ENCODE results near the gene MLLT10. TPM values are rescaled to one million over a fixed set of nuclear protein-coding genes. Genes with fewer than 3 reads are reported as not detected.

Gene MLLT10
- total and polyA plus RNA-seq, 10 of the 15 experiments (the other 5 are each of a cell fraction or from before 2014, with no cell fraction given): 8.7 to 61.1 (median 28.5) TPM

DNA sequence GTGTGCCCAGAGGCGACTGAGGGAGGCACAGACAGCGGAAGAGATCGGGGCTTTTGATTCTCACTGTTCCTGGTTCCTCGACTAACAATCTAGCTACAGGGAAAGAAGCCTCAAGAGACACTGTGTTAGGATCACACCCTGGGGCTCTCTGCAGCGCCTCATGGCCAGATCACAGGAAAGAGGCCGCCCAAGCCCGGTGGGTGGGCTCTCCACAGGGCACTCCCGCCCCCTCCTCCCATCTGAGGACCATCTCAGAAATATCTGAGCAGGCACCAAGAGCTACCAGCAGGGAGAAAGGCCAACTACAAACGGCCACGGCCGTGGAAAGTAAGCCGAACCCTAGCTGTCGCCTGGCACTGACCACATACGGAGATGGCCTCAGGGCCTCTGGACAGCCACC lies 224.2 kb downstream of the MLLT10 start (continued):
- TF ChIP-seq, protein P1, sequence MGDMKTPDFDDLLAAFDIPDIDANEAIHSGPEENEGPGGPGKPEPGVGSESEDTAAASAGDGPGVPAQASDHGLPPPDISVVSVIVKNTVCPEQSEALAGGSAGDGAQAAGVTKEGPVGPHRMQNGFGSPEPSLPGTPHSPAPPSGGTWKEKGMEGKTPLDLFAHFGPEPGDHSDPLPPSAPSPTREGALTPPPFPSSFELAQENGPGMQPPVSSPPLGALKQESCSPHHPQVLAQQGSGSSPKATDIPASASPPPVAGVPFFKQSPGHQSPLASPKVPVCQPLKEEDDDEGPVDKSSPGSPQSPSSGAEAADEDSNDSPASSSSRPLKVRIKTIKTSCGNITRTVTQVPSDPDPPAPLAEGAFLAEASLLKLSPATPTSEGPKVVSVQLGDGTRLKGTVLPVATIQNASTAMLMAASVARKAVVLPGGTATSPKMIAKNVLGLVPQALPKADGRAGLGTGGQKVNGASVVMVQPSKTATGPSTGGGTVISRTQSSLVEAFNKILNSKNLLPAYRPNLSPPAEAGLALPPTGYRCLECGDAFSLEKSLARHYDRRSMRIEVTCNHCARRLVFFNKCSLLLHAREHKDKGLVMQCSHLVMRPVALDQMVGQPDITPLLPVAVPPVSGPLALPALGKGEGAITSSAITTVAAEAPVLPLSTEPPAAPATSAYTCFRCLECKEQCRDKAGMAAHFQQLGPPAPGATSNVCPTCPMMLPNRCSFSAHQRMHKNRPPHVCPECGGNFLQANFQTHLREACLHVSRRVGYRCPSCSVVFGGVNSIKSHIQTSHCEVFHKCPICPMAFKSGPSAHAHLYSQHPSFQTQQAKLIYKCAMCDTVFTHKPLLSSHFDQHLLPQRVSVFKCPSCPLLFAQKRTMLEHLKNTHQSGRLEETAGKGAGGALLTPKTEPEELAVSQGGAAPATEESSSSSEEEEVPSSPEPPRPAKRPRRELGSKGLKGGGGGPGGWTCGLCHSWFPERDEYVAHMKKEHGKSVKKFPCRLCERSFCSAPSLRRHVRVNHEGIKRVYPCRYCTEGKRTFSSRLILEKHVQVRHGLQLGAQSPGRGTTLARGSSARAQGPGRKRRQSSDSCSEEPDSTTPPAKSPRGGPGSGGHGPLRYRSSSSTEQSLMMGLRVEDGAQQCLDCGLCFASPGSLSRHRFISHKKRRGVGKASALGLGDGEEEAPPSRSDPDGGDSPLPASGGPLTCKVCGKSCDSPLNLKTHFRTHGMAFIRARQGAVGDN (IDR thresholded peaks at IDR 0.05): no peak

DNA sequence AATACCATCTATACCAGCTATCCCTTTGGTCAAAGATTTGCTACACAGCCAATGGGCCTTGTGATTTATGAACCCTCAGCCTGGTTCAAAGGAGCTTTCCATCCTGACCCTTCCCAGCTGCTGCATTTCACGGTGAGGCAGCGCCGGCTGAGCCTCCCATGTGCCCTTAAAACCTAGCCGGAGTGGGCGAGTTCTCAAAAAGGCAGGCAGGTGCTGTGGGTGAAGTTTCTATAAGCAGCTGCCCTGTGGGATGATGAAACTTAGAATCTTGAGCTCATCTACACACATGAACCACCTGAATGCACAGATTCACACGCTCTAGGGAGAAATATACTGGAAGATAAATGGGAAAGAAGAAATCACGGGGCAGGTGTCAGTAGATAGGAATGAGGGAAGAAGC lies 224.7 kb downstream of the MLLT10 start:
- no peak overlapping the region for H3K9ac ChIP-seq (ENCODE audit: control insufficient read depth, insufficient read depth, low read length)
- no peak overlapping the region for H3K4me2 ChIP-seq (ENCODE audit: control insufficient read depth, insufficient read depth)
- no peak for DNase-seq (ENCODE audit: low read depth, low spot score)
- no peak overlapping the region for H3K4me3 ChIP-seq
- no peak overlapping the region for H2AFZ ChIP-seq (ENCODE audit: control insufficient read depth, low read depth, low read length)
- 99% methylated on average over 7 of the region's 7 CpGs for WGBS (ENCODE audit: insufficient coverage, insufficient replicate concordance, low lambda C conversion rate, missing lambda C conversion rate)
- ChIA-PET RAD21 (ENCODE audit: unreplicated experiment) (interaction anchor here (0.6 kb wide), 1 partner anchor 131 kb away, joined by 3 read pairs; no protein-coding TSS in a partner anchor), SMC1A (ENCODE audit: uncharacterized antibody, unreplicated experiment) (no interaction called here), POLR2A (interaction anchor here (0.6 kb wide), 1 partner anchor 362 kb away, joined by 3 read pairs; no protein-coding TSS in a partner anchor), CTCF (no interaction called here)
- intact Hi-C loops (cut with micrococcal nuclease; ENCODE audit: unreplicated experiment): no loop called here
- H3K79me2 ChIP-seq (ENCODE audit: control insufficient read depth, insufficient read depth, low read length): no peaks in the 10 kb centered on the region
- no peak for FAIRE-seq
- H3K4me1 ChIP-seq (ENCODE audit: control insufficient read depth, insufficient read depth, low read length): no peaks in the 10 kb centered on the region
- no TSS peak for BruUV-seq (replicated peaks)
- no peak for ATAC-seq
- no peaks in the 10 kb centered on the region; a peak in 4 of 4 replicates for H3K36me3 ChIP-seq (ENCODE audit: control insufficient read depth in 2 of 2, insufficient read depth in 2 of 2, low read length in 1 of 2)
- TF ChIP-seq RAD51 (IDR thresholded peaks at IDR 0.05) (no peak), ZNF622 (IDR thresholded peaks at IDR 0.05) (no peak)
- in situ Hi-C loops (cut with MboI): no loop called here
- no peaks in the 10 kb centered on the region for H3K27me3 ChIP-seq (replicated peaks in 1 of 2; ENCODE audit: control insufficient read depth in 2 of 2, insufficient read depth in 2 of 2, low read length in 1 of 2)
- no peak overlapping the region for H3K27ac ChIP-seq (ENCODE audit: control insufficient read depth, insufficient read depth)
- H3K9me3 ChIP-seq (replicated peaks; ENCODE audit: control insufficient read depth, insufficient read depth, low read length): no peaks in the 10 kb centered on the region
- H4K20me1 ChIP-seq (ENCODE audit: control insufficient read depth, insufficient read depth): no peaks in the 10 kb centered on the region

Measured in GM12878 (cell line).